Measurements from ENCODE around the gene ELP4. TPM values are rescaled to one million over a fixed set of nuclear protein-coding genes. Genes with fewer than 3 reads are reported as not detected.

The ELP4 gene
- total and polyA plus RNA-seq, 2 experiments from 2014 or later, result 12.3 to 25.1 TPM

DNA sequence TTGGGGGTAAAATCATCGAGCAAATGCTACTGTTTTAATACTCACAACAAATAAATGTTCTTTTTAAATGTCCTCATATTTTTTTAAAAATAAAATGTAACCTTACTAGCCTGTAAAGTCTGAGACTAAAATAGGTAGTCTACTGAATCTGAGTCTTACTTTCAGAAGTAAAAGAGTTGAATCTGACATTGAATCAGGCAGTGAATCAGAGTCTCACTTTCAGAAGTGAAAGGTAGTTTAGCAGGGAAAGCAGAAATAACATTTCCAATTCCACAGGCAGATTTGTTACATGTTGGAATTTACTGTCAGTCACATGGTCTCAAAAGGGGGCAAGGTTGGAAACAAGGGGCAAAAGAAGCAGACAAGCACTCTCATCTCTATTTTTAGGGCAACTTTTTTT lies 143.0 kb downstream of the ELP4 start:
- 90% methylated on average over 1 of the region's 1 CpG for WGBS (ENCODE audit: low lambda C conversion rate, missing lambda C conversion rate)
- Histone ChIP-seq H3K27me3 (no peaks in the 10 kb centered on the region), H3K4me1 (ENCODE audit: insufficient read depth) (no peaks in the 10 kb centered on the region)

GRCh38 chr11:31655483-31655882 lies 145.9 kb downstream of the ELP4 start:
- H3K36me3 ChIP-seq (replicated peaks; ENCODE audit: insufficient read depth, low read depth), result no peaks in the 10 kb centered on the region
- H4K20me1 ChIP-seq (ENCODE audit: insufficient read depth, poor library complexity, severe bottlenecking), result no peaks in the 10 kb centered on the region
- no peak overlapping the region for H3K4me3 ChIP-seq
- TF ChIP-seq CTCF (IDR thresholded peaks at IDR 0.05; ENCODE audit: poor library complexity) (no peak), EZH2phosphoT487 (IDR thresholded peaks at IDR 0.05; ENCODE audit: low read depth, severe bottlenecking, unreplicated experiment) (no peak), EZH2 (IDR thresholded peaks at IDR 0.05; ENCODE audit: borderline replicate concordance) (no peak)
- no peaks in the 10 kb centered on the region for H3K9me3 ChIP-seq (ENCODE audit: low read depth)
- no peak overlapping the region for H3K27ac ChIP-seq
- no peak for DNase-seq (ENCODE audit: low spot score)
- H3K27me3 ChIP-seq, result no peaks in the 10 kb centered on the region
- H3K9me2 ChIP-seq (replicated peaks; ENCODE audit: insufficient read depth), result no peaks in the 10 kb centered on the region
- WGBS (ENCODE audit: low lambda C conversion rate, missing lambda C conversion rate), result 72% methylated on average over 3 of the region's 3 CpGs
- H3K4me2 ChIP-seq, result no peak overlapping the region
- H2AFZ ChIP-seq, result no peak overlapping the region
- H3K79me2 ChIP-seq, result no peaks in the 10 kb centered on the region
- H3K4me1 ChIP-seq (ENCODE audit: insufficient read depth), result no peaks in the 10 kb centered on the region

More for the DNA sequence above, 143.0 kb downstream of the ELP4 start:
- no peaks in the 10 kb centered on the region for H3K9me3 ChIP-seq (ENCODE audit: low read depth)
- TF ChIP-seq CTCF (IDR thresholded peaks at IDR 0.05; ENCODE audit: poor library complexity) (no peak), EZH2phosphoT487 (IDR thresholded peaks at IDR 0.05; ENCODE audit: low read depth, severe bottlenecking, unreplicated experiment) (no peak), EZH2 (IDR thresholded peaks at IDR 0.05; ENCODE audit: borderline replicate concordance) (no peak)
- H3K27ac ChIP-seq, result no peak overlapping the region
- no peak overlapping the region for H3K4me3 ChIP-seq
- no peaks in the 10 kb centered on the region for H3K36me3 ChIP-seq (replicated peaks; ENCODE audit: insufficient read depth, low read depth)
- no peak overlapping the region for H2AFZ ChIP-seq
- DNase-seq (ENCODE audit: low spot score), result no peak
- no peak overlapping the region for H3K4me2 ChIP-seq
- no peaks in the 10 kb centered on the region for H3K79me2 ChIP-seq
- no peaks in the 10 kb centered on the region for H3K9me2 ChIP-seq (replicated peaks; ENCODE audit: insufficient read depth)
- H4K20me1 ChIP-seq (ENCODE audit: insufficient read depth, poor library complexity, severe bottlenecking), result no peaks in the 10 kb centered on the region

DNA sequence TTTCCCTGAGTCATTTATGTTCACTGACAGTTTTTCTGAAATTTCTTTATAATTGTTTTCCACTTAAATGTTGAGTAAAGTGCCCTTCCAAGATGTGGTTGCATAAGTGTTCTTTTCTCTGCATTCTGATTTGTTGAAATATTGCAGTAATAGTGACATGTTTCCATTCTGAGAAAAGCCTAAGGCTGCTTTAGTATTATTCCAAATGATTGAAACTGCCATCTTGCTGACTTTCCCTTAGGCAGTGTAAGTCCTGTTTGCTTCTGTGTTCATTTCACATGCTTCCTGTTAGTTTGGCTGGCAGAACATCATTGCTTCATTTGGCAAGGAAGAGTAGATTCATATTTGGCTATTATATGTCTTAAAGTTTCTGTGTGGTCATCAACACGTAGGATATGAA lies 146.5 kb downstream of the ELP4 start:
- Histone ChIP-seq H3K27me3 (no peaks in the 10 kb centered on the region), H3K79me2 (no peaks in the 10 kb centered on the region), H2AFZ (no peak overlapping the region), H3K4me3 (no peak overlapping the region), H3K4me2 (no peak overlapping the region), H3K36me3 (replicated peaks; ENCODE audit: insufficient read depth, low read depth) (no peaks in the 10 kb centered on the region), H4K20me1 (ENCODE audit: insufficient read depth, poor library complexity, severe bottlenecking) (no peaks in the 10 kb centered on the region), H3K9me2 (replicated peaks; ENCODE audit: insufficient read depth) (no peaks in the 10 kb centered on the region), H3K27ac (no peak overlapping the region), H3K9me3 (ENCODE audit: low read depth) (no peaks in the 10 kb centered on the region), H3K4me1 (ENCODE audit: insufficient read depth) (no peaks in the 10 kb centered on the region)
- 96% methylated on average over 1 of the region's 1 CpG for WGBS (ENCODE audit: low lambda C conversion rate, missing lambda C conversion rate)
- no peak for DNase-seq (ENCODE audit: low spot score)
- TF ChIP-seq EZH2phosphoT487 (IDR thresholded peaks at IDR 0.05; ENCODE audit: low read depth, severe bottlenecking, unreplicated experiment) (no peak), EZH2 (IDR thresholded peaks at IDR 0.05; ENCODE audit: borderline replicate concordance) (no peak), CTCF (IDR thresholded peaks at IDR 0.05; ENCODE audit: poor library complexity) (no peak)

- H3K4me2 ChIP-seq, result no peak overlapping the region
- no peaks in the 10 kb centered on the region for H3K9me2 ChIP-seq (replicated peaks; ENCODE audit: insufficient read depth)
- H4K20me1 ChIP-seq (ENCODE audit: insufficient read depth, poor library complexity, severe bottlenecking), result no peaks in the 10 kb centered on the region
- H3K79me2 ChIP-seq, result no peaks in the 10 kb centered on the region
- no peaks in the 10 kb centered on the region for H3K36me3 ChIP-seq (replicated peaks; ENCODE audit: insufficient read depth, low read depth)
- H3K9me3 ChIP-seq (ENCODE audit: low read depth), result no peaks in the 10 kb centered on the region
- H3K4me1 ChIP-seq (ENCODE audit: insufficient read depth), result no peaks in the 10 kb centered on the region
- no peaks in the 10 kb centered on the region for H3K27me3 ChIP-seq
- no peak overlapping the region for H2AFZ ChIP-seq
- no peak for DNase-seq (ENCODE audit: low spot score)
- no peak for TF ChIP-seq CTCF (IDR thresholded peaks at IDR 0.05; ENCODE audit: poor library complexity)
- TF ChIP-seq EZH2 (IDR thresholded peaks at IDR 0.05; ENCODE audit: borderline replicate concordance), result no peak
- TF ChIP-seq EZH2phosphoT487 (IDR thresholded peaks at IDR 0.05; ENCODE audit: low read depth, severe bottlenecking, unreplicated experiment), result no peak
- no peak overlapping the region for H3K27ac ChIP-seq
- H3K4me3 ChIP-seq, result no peak overlapping the region
- WGBS (ENCODE audit: low lambda C conversion rate, missing lambda C conversion rate), result 95% methylated on average over 1 of the region's 1 CpG
Observed at GRCh38 chr11:31657091-31657490, 147.5 kb downstream of the ELP4 start.
